HG03045 (cell line): ENCODE measurements around the gene ACOD1.
"Not testable (repeated sequence)": the region's sequence is repeated elsewhere in the genome, so short reads cannot be mapped to it uniquely, and the experiment has no call there.

Experiments used
- ATAC-seq: cut with Tn5 transposase; IDR thresholded peaks from one replicate; pipeline ENCODE4 v1.9.1; 2021; ENCODE audit warnings: mild to moderate bottlenecking, moderate library complexity; ENCODE audit not compliant: unreplicated experiment

Gene ACOD1

GRCh38 chr13:76950101-76950500 is 1.8 kb downstream of the ACOD1 start:
- no peak for ATAC-seq

GRCh38 chr13:76953968-76954367 is 5.7 kb downstream of the ACOD1 start:
- no peak for ATAC-seq

GRCh38 chr13:76954538-76954937 is 6.2 kb downstream of the ACOD1 start:
- no peak for ATAC-seq

- no peak for ATAC-seq
Observed at GRCh38 chr13:76955193-76955592, 6.9 kb downstream of the ACOD1 start.

GRCh38 chr13:76955661-76956060 is 7.3 kb downstream of the ACOD1 start:
- no peak for ATAC-seq

GRCh38 chr13:76958841-76959432 is 10.6 kb downstream of the ACOD1 start:
- ATAC-seq: no peak

- ATAC-seq: not testable (repeated sequence)
Observed at GRCh38 chr13:76959734-76960133, 11.4 kb downstream of the ACOD1 start.

GRCh38 chr13:76965759-76966421 is 17.6 kb downstream of the ACOD1 start:
- no peak for ATAC-seq

GRCh38 chr13:76967031-76967430 is 18.7 kb downstream of the ACOD1 start:
- no peak for ATAC-seq

- no peak for ATAC-seq
Observed at GRCh38 chr13:76968041-76968440, 19.7 kb downstream of the ACOD1 start.

- ATAC-seq: no peak
Observed at GRCh38 chr13:76969488-76970365, 21.4 kb downstream of the ACOD1 start.

- ATAC-seq: no peak
Observed at GRCh38 chr13:76971215-76971614, 22.9 kb downstream of the ACOD1 start.

GRCh38 chr13:76971851-76972829 is 23.8 kb downstream of the ACOD1 start:
- ATAC-seq: no peak

- no peak for ATAC-seq
Observed at GRCh38 chr13:76973920-76974617, 25.8 kb downstream of the ACOD1 start.

GRCh38 chr13:76974618-76974975 is 26.3 kb downstream of the ACOD1 start:
- ATAC-seq: no peak

- no peak for ATAC-seq
Observed at GRCh38 chr13:76975863-76976262, 27.6 kb downstream of the ACOD1 start.

- no peak for ATAC-seq
Observed at GRCh38 chr13:76976490-76976889, 28.2 kb downstream of the ACOD1 start.

GRCh38 chr13:76976929-76977328 is 28.6 kb downstream of the ACOD1 start:
- ATAC-seq: no peak

GRCh38 chr13:76980075-76980718 is 31.9 kb downstream of the ACOD1 start:
- ATAC-seq: peak; percentile 100

GRCh38 chr13:76982061-76982460 is 33.8 kb downstream of the ACOD1 start:
- no peak for ATAC-seq
